ENCODE data around the gene OMP. TPM values are rescaled to one million over a fixed set of nuclear protein-coding genes. Genes with fewer than 3 reads are reported as not detected.

Gene OMP
- total RNA-seq, 1 donor from 2014 or later: not detected

- H3K9me3 Mint-ChIP-seq: no peaks in the 10 kb centered on the region
- H3K27me3 Mint-ChIP-seq (ENCODE audit: insufficient read depth): peaks cover 16% of the 10 kb centered on the region
- no peak for DNase-seq (ENCODE audit: low spot score)
- no peak overlapping the region for H3K4me3 Mint-ChIP-seq
- H3K27ac Mint-ChIP-seq: peak overlapping the region; percentile 14
- no peaks in the 10 kb centered on the region for H3K36me3 Mint-ChIP-seq (ENCODE audit: low read depth)
- peaks cover 20% of the 10 kb centered on the region for H3K4me1 Mint-ChIP-seq (ENCODE audit: low read depth)
- intact Hi-C loops (cut with micrococcal nuclease): no loop called here
These were observed 30.7 kb upstream of the OMP start for GRCh38 chr11:77071671-77072605.

GRCh38 chr11:77072851-77073327, 29.8 kb upstream of the OMP start:
- H3K27ac Mint-ChIP-seq: no peak overlapping the region

GRCh38 chr11:77073328-77074001, 29.2 kb upstream of the OMP start:
- H3K27me3 Mint-ChIP-seq (ENCODE audit: insufficient read depth): peaks cover 10% of the 10 kb centered on the region
- H3K36me3 Mint-ChIP-seq (ENCODE audit: low read depth): no peaks in the 10 kb centered on the region
- H3K27ac Mint-ChIP-seq: peak overlapping the region; percentile 24
- H3K4me1 Mint-ChIP-seq (ENCODE audit: low read depth): peaks cover 20% of the 10 kb centered on the region
- intact Hi-C loops (cut with micrococcal nuclease): no loop called here
- no peaks in the 10 kb centered on the region for H3K9me3 Mint-ChIP-seq
- DNase-seq (ENCODE audit: low spot score): no peak
- no peak overlapping the region for H3K4me3 Mint-ChIP-seq

More at GRCh38 chr11:77072851-77073327, 29.8 kb upstream of the OMP start:
- Mint-ChIP-seq H3K9me3 (no peaks in the 10 kb centered on the region), H3K4me3 (no peak overlapping the region), H3K36me3 (ENCODE audit: low read depth) (no peaks in the 10 kb centered on the region), H3K27me3 (ENCODE audit: insufficient read depth) (peaks cover 11% of the 10 kb centered on the region), H3K4me1 (ENCODE audit: low read depth) (peaks cover 20% of the 10 kb centered on the region)
- intact Hi-C loops (cut with micrococcal nuclease): no loop called here
- DNase-seq (ENCODE audit: low spot score): no peak

GRCh38 chr11:77074205-77074604, 28.4 kb upstream of the OMP start:
- Mint-ChIP-seq H3K9me3 (no peaks in the 10 kb centered on the region), H3K27me3 (ENCODE audit: insufficient read depth) (peaks cover 10% of the 10 kb centered on the region), H3K36me3 (ENCODE audit: low read depth) (no peaks in the 10 kb centered on the region), H3K4me1 (ENCODE audit: low read depth) (peaks cover 20% of the 10 kb centered on the region), H3K27ac (no peak overlapping the region), H3K4me3 (no peak overlapping the region)
- intact Hi-C loops (cut with micrococcal nuclease): no loop called here
- no peak for DNase-seq (ENCODE audit: low spot score)

GRCh38 chr11:77074626-77075221, 27.9 kb upstream of the OMP start:
- DNase-seq (ENCODE audit: low spot score): no peak
- Mint-ChIP-seq H3K4me1 (ENCODE audit: low read depth) (peaks cover 20% of the 10 kb centered on the region), H3K36me3 (ENCODE audit: low read depth) (no peaks in the 10 kb centered on the region), H3K9me3 (no peaks in the 10 kb centered on the region), H3K27ac (no peak overlapping the region), H3K4me3 (no peak overlapping the region), H3K27me3 (ENCODE audit: insufficient read depth) (peaks cover 10% of the 10 kb centered on the region)
- intact Hi-C loops (cut with micrococcal nuclease): no loop called here

GRCh38 chr11:77075425-77075905, 27.2 kb upstream of the OMP start:
- H3K4me3 Mint-ChIP-seq: no peak overlapping the region
- intact Hi-C loops (cut with micrococcal nuclease): no loop called here

GRCh38 chr11:77079666-77080065, 23.0 kb upstream of the OMP start:
- intact Hi-C loops (cut with micrococcal nuclease): no loop called here
- DNase-seq (ENCODE audit: low spot score): no peak
- H3K27me3 Mint-ChIP-seq (ENCODE audit: insufficient read depth): peaks cover 13% of the 10 kb centered on the region
- H3K4me1 Mint-ChIP-seq (ENCODE audit: low read depth): peaks cover 14% of the 10 kb centered on the region
- no peaks in the 10 kb centered on the region for H3K36me3 Mint-ChIP-seq (ENCODE audit: low read depth)
- H3K27ac Mint-ChIP-seq: no peak overlapping the region
- H3K9me3 Mint-ChIP-seq: no peaks in the 10 kb centered on the region
- H3K4me3 Mint-ChIP-seq: no peak overlapping the region

More at GRCh38 chr11:77075425-77075905, 27.2 kb upstream of the OMP start:
- Mint-ChIP-seq H3K4me1 (ENCODE audit: low read depth) (peaks cover 20% of the 10 kb centered on the region), H3K27me3 (ENCODE audit: insufficient read depth) (peaks cover 10% of the 10 kb centered on the region), H3K36me3 (ENCODE audit: low read depth) (no peaks in the 10 kb centered on the region), H3K9me3 (no peaks in the 10 kb centered on the region), H3K27ac (no peak overlapping the region)
- DNase-seq (ENCODE audit: low spot score): no peak

- H3K27me3 Mint-ChIP-seq (ENCODE audit: insufficient read depth): peaks cover 11% of the 10 kb centered on the region
- intact Hi-C loops (cut with micrococcal nuclease): no loop called here
- H3K4me3 Mint-ChIP-seq: no peak overlapping the region
- DNase-seq (ENCODE audit: low spot score): no peak
- peaks cover 14% of the 10 kb centered on the region for H3K4me1 Mint-ChIP-seq (ENCODE audit: low read depth)
- no peaks in the 10 kb centered on the region for H3K9me3 Mint-ChIP-seq
- H3K27ac Mint-ChIP-seq: no peak overlapping the region
- H3K36me3 Mint-ChIP-seq (ENCODE audit: low read depth): no peaks in the 10 kb centered on the region
These were observed 21.9 kb upstream of the OMP start for GRCh38 chr11:77080643-77081210.

- Mint-ChIP-seq H3K27me3 (ENCODE audit: insufficient read depth) (peaks cover 9% of the 10 kb centered on the region), H3K9me3 (no peaks in the 10 kb centered on the region), H3K36me3 (ENCODE audit: low read depth) (no peaks in the 10 kb centered on the region), H3K4me3 (no peak overlapping the region), H3K27ac (no peak overlapping the region), H3K4me1 (ENCODE audit: low read depth) (peaks cover 14% of the 10 kb centered on the region)
- no peak for DNase-seq (ENCODE audit: low spot score)
- intact Hi-C loops (cut with micrococcal nuclease): no loop called here
These were observed 21.2 kb upstream of the OMP start for GRCh38 chr11:77081381-77081851.

GRCh38 chr11:77081976-77082836, 20.4 kb upstream of the OMP start:
- Mint-ChIP-seq H3K27ac (peak overlapping the region; percentile 90), H3K36me3 (ENCODE audit: low read depth) (no peaks in the 10 kb centered on the region), H3K4me1 (ENCODE audit: low read depth) (peaks cover 14% of the 10 kb centered on the region), H3K4me3 (peak overlapping the region; percentile 62), H3K9me3 (no peaks in the 10 kb centered on the region), H3K27me3 (ENCODE audit: insufficient read depth) (peaks cover 7% of the 10 kb centered on the region)
- intact Hi-C loops (cut with micrococcal nuclease): loop anchor here (2.0 kb wide), 1 partner anchor 15 kb away; the partner anchor contains the start of gene CAPN5
- no peak for DNase-seq (ENCODE audit: low spot score)

- intact Hi-C loops (cut with micrococcal nuclease): loop anchor here (2.0 kb wide), 1 partner anchor 16 kb away; the partner anchor contains the start of gene CAPN5
- H3K36me3 Mint-ChIP-seq (ENCODE audit: low read depth): no peaks in the 10 kb centered on the region
- peaks cover 14% of the 10 kb centered on the region for H3K4me1 Mint-ChIP-seq (ENCODE audit: low read depth)
- no peaks in the 10 kb centered on the region for H3K9me3 Mint-ChIP-seq
- H3K4me3 Mint-ChIP-seq: peak overlapping the region; percentile 62
- peaks cover 5% of the 10 kb centered on the region for H3K27me3 Mint-ChIP-seq (ENCODE audit: insufficient read depth)
- peak overlapping the region; percentile 90 for H3K27ac Mint-ChIP-seq
- DNase-seq (ENCODE audit: low spot score): peak; percentile 50
These were observed 19.6 kb upstream of the OMP start for GRCh38 chr11:77082838-77083565.
